ENCODE measurements around the gene CALN1. TPM values are rescaled to one million over a fixed set of nuclear protein-coding genes. Genes with fewer than 3 reads are reported as not detected.

The CALN1 gene
- total and polyA plus RNA-seq, 2 of the 8 experiments (the other 6 are each of a cell fraction or from before 2014, with no cell fraction given): 6.4 to 15.2 TPM

- Histone ChIP-seq H2BK20ac (ENCODE audit: low read length) (no peak overlapping the region), H4K8ac (ENCODE audit: extremely low read depth, insufficient read depth, low read length) (no peak overlapping the region), H2AFZ (ENCODE audit: low read length) (no peak overlapping the region), H3K4me1 (replicated peaks in 1 of 4; ENCODE audit: control insufficient read depth in 3 of 4, insufficient read depth in 4 of 4, low read length in 3 of 4) (no peaks in the 10 kb centered on the region; a peak in 1 of 7 replicates), H2BK5ac (ENCODE audit: low read depth, low read length) (no peak overlapping the region), H4K20me1 (replicated peaks in 1 of 2; ENCODE audit: control insufficient read depth in 1 of 2, insufficient read depth in 2 of 2, low read length in 2 of 2) (no peaks in the 10 kb centered on the region), H4K5ac (ENCODE audit: insufficient read length, low read depth, low read length) (no peak overlapping the region), H2BK12ac (ENCODE audit: low read depth, low read length) (no peak overlapping the region), H3K14ac (ENCODE audit: insufficient read length) (no peak overlapping the region), H3K79me2 (ENCODE audit: control insufficient read depth in 1 of 2, insufficient read depth in 2 of 2, low read length in 2 of 2) (no peaks in the 10 kb centered on the region), H2BK120ac (replicated peaks; ENCODE audit: low read depth, low read length) (no peak overlapping the region), H4K91ac (replicated peaks; ENCODE audit: insufficient read length, low read length) (no peak overlapping the region), H3K23me2 (ENCODE audit: low read depth, low read length) (no peaks in the 10 kb centered on the region), H3K79me1 (ENCODE audit: low read depth, low read length) (no peaks in the 10 kb centered on the region), H3K27ac (ENCODE audit: low read depth, low read length) (no peak overlapping the region), H3K4ac (replicated peaks; ENCODE audit: insufficient read length, low read depth, low read length) (no peak overlapping the region), H3K23ac (ENCODE audit: insufficient read length) (no peak overlapping the region), H3K9ac (replicated peaks in 1 of 4; ENCODE audit: extremely low read depth in 1 of 4, low read depth in 3 of 4, low read length in 3 of 4) (no peak overlapping the region), H3K4me2 (ENCODE audit: insufficient read depth in 1 of 2, low read depth in 2 of 2, low read length in 2 of 2) (no peak overlapping the region), H2AK5ac (ENCODE audit: low read depth, low read length) (no peak overlapping the region), H3K4me3 (ENCODE audit: extremely low read depth in 1 of 4, insufficient read depth in 2 of 4, low read depth in 3 of 4, low read length in 4 of 4) (no peak overlapping the region), H3K56ac (replicated peaks; ENCODE audit: insufficient read length, low read depth, low read length) (no peak overlapping the region), H3K36me3 (ENCODE audit: control insufficient read depth in 2 of 4, insufficient read depth in 4 of 4, low read length in 3 of 4) (no peaks in the 10 kb centered on the region), H3K18ac (ENCODE audit: extremely low read depth, low read length) (no peak overlapping the region), H2BK15ac (ENCODE audit: low read length) (no peak overlapping the region), H3K27me3 (replicated peaks in 1 of 4; ENCODE audit: control insufficient read depth in 3 of 4, extremely low read depth in 1 of 4, insufficient read depth in 3 of 4, low read length in 3 of 4) (no peaks in the 10 kb centered on the region), H3K9me3 (ENCODE audit: insufficient read depth in 2 of 2, low read depth in 1 of 2, low read length in 1 of 2) (no peaks in the 10 kb centered on the region)
- ChIA-PET POLR2A (ENCODE audit: partially characterized antibody) (no interaction called here), CTCF (ENCODE audit: partially characterized antibody) (interaction anchor here (1.2 to 2.0 kb wide), 2 partner anchors 12 to 73 kb away, joined by 3 to 9 read pairs; no protein-coding TSS in a partner anchor)
- 93% methylated on average over 4 of the region's 4 CpGs; no CpG with 5 or more reads in 1 of the 2 experiments for WGBS, 2 experiments (ENCODE audit: extremely low coverage in 1 of 2, insufficient coverage in 1 of 2, insufficient read length in 1 of 2, insufficient replicate concordance in 2 of 2, low coverage in 1 of 2, low lambda C conversion rate in 2 of 2, missing lambda C conversion rate in 1 of 2)
- DNase-seq (ENCODE audit: low read depth in 1 of 2, low spot score in 2 of 2) (no peak), FAIRE-seq (no peak)
- no peak for TF ChIP-seq CTCF (IDR thresholded peaks at IDR 0.05; ENCODE audit: control extremely low read depth in 1 of 3, insufficient read depth in 1 of 3, low read depth in 1 of 3, low read length in 3 of 3)
- no peak for TF ChIP-seq GABPA (IDR thresholded peaks at IDR 0.05; ENCODE audit: borderline replicate concordance, insufficient read depth, low read length)
- TF ChIP-seq SRF (IDR thresholded peaks at IDR 0.05; ENCODE audit: low read depth, low read length): no peak
- TF ChIP-seq HDAC6 (IDR thresholded peaks at IDR 0.05; ENCODE audit: low read depth, low read length): no peak
- no peak for TF ChIP-seq HDAC2 (IDR thresholded peaks at IDR 0.05; ENCODE audit: borderline replicate concordance in 1 of 2, low read depth in 2 of 2, low read length in 2 of 2)
- TF ChIP-seq SP1 (IDR thresholded peaks at IDR 0.05; ENCODE audit: low read depth, low read length): no peak
- TF ChIP-seq PHF8 (conservative IDR thresholded peaks at IDR 0.05; ENCODE audit: low read depth, low read length): no peak
- TF ChIP-seq ZNF274 (IDR thresholded peaks at IDR 0.05; ENCODE audit: borderline replicate concordance, extremely low read depth, low read length): no peak
- TF ChIP-seq SIX5 (IDR thresholded peaks at IDR 0.05; ENCODE audit: low read depth, low read length): no peak
Measured at GRCh38 chr7:71937840-71938371, 474.2 kb downstream of the CALN1 start.

Data from H1 (cell line).